Measurements from ENCODE around the gene CYB561. TPM values are rescaled to one million over a fixed set of nuclear protein-coding genes. Genes with fewer than 3 reads are reported as not detected.

Gene CYB561
- total RNA-seq, 1 donor = 32.2 TPM

- Histone ChIP-seq H3K36me3 (ENCODE audit: insufficient read depth, low read length) (peaks cover 4% of the 10 kb centered on the region), H3K79me2 (ENCODE audit: insufficient read depth, low read length) (no peaks in the 10 kb centered on the region), H4K20me1 (ENCODE audit: insufficient read depth, low read length) (peaks cover 2% of the 10 kb centered on the region), H3K9me3 (ENCODE audit: low read depth, low read length) (no peaks in the 10 kb centered on the region), H2AFZ (ENCODE audit: low read length) (no peak overlapping the region), H3K4me2 (ENCODE audit: insufficient read depth, low read length) (peak overlapping the region; percentile 43), H3K4me3 (ENCODE audit: insufficient read depth, low read length) (no peak overlapping the region), H3K27me3 (ENCODE audit: insufficient read depth, low read length) (no peaks in the 10 kb centered on the region), H3K27ac (ENCODE audit: low read depth, low read length) (no peak overlapping the region), H3K4me1 (ENCODE audit: insufficient read depth, low read length) (peaks cover 46% of the 10 kb centered on the region)
- peak; percentile 85 for DNase-seq (ENCODE audit: insufficient read length, low spot score, missing footprints)
- peak; percentile 13 for TF ChIP-seq CTCF (IDR thresholded peaks at IDR 0.05; ENCODE audit: extremely low read depth, low read depth, low read length)
Measured at GRCh38 chr17:63436523-63437110, 9.5 kb downstream of the CYB561 start.

GRCh38 chr17:63435681-63436522 is 10.2 kb downstream of the CYB561 start:
- peak; percentile 84 for DNase-seq (ENCODE audit: insufficient read length, low spot score, missing footprints)
- peaks cover 47% of the 10 kb centered on the region for H3K4me1 ChIP-seq (ENCODE audit: insufficient read depth, low read length)
- H3K4me3 ChIP-seq (ENCODE audit: insufficient read depth, low read length) = no peak overlapping the region
- no peak for TF ChIP-seq CTCF (IDR thresholded peaks at IDR 0.05; ENCODE audit: extremely low read depth, low read depth, low read length)
- no peak overlapping the region for H3K4me2 ChIP-seq (ENCODE audit: insufficient read depth, low read length)
- no peaks in the 10 kb centered on the region for H3K27me3 ChIP-seq (ENCODE audit: insufficient read depth, low read length)
- H3K9me3 ChIP-seq (ENCODE audit: low read depth, low read length) = no peaks in the 10 kb centered on the region
- no peaks in the 10 kb centered on the region for H3K79me2 ChIP-seq (ENCODE audit: insufficient read depth, low read length)
- peak overlapping the region; percentile 99 for H3K27ac ChIP-seq (ENCODE audit: low read depth, low read length)
- H2AFZ ChIP-seq (ENCODE audit: low read length) = no peak overlapping the region
- peaks cover 2% of the 10 kb centered on the region for H4K20me1 ChIP-seq (ENCODE audit: insufficient read depth, low read length)
- peaks cover 4% of the 10 kb centered on the region for H3K36me3 ChIP-seq (ENCODE audit: insufficient read depth, low read length)

GRCh38 chr17:63434951-63435571 is 11.0 kb downstream of the CYB561 start:
- no peaks in the 10 kb centered on the region for H3K9me3 ChIP-seq (ENCODE audit: low read depth, low read length)
- no peaks in the 10 kb centered on the region for H3K79me2 ChIP-seq (ENCODE audit: insufficient read depth, low read length)
- H3K36me3 ChIP-seq (ENCODE audit: insufficient read depth, low read length) = peaks cover 4% of the 10 kb centered on the region
- H3K27me3 ChIP-seq (ENCODE audit: insufficient read depth, low read length) = no peaks in the 10 kb centered on the region
- H3K27ac ChIP-seq (ENCODE audit: low read depth, low read length) = peak overlapping the region; percentile 99
- peak overlapping the region; percentile 40 for H3K4me2 ChIP-seq (ENCODE audit: insufficient read depth, low read length)
- peak; percentile 24 for TF ChIP-seq CTCF (IDR thresholded peaks at IDR 0.05; ENCODE audit: extremely low read depth, low read depth, low read length)
- peak; percentile 97 for DNase-seq (ENCODE audit: insufficient read length, low spot score, missing footprints)
- peak overlapping the region; percentile 1 for H3K4me3 ChIP-seq (ENCODE audit: insufficient read depth, low read length)
- no peak overlapping the region for H2AFZ ChIP-seq (ENCODE audit: low read length)
- H3K4me1 ChIP-seq (ENCODE audit: insufficient read depth, low read length) = peaks cover 47% of the 10 kb centered on the region
- peaks cover 2% of the 10 kb centered on the region for H4K20me1 ChIP-seq (ENCODE audit: insufficient read depth, low read length)
